Astrocyte of the cerebellum (primary cell): Measurements from ENCODE around the gene HTR1D.

ENCODE experiments used
- DNase-seq: peaks from one replicate; pipeline ENCODE4 v3.0.0-alpha.2; 2011; ENCODE audit warnings: low read depth
- H3K4me3 ChIP-seq: 2 replicates; pipeline ENCODE4 v1.5.1; 2011; ENCODE audit warnings: mild to moderate bottlenecking, low read depth, low read length, moderate library complexity
- CTCF ChIP-seq: IDR thresholded peaks from 2 replicates; pipeline ENCODE4 v1.5.1; 2012; ENCODE audit warnings: low read length, low read depth, moderate library complexity, mild to moderate bottlenecking; ENCODE audit errors: missing control alignments
- in situ Hi-C: cut with HindIII; loops from 2 replicates; pipeline ENCODE4 v1.10.0; 2017; ENCODE audit warnings: low sequenced_read_pairs

Gene HTR1D

GRCh38 chr1:23168445-23169194 is 48.7 kb downstream of the HTR1D start, which contains the start of gene LUZP1:
TSS of gene LUZP1 (minus strand) at chr1:23168856.
- peak within 1 kb of the TSS; percentile 58 for H3K4me3 ChIP-seq
- no peak for TF ChIP-seq CTCF
- in situ Hi-C loops: no loop called here
- DNase-seq: peak; percentile 72

- DNase-seq: no peak
- TF ChIP-seq CTCF: no peak
- in situ Hi-C loops: no loop called here
- H3K4me3 ChIP-seq: peak overlapping the region; percentile 58
Measured at GRCh38 chr1:23168079-23168444, 49.2 kb downstream of the HTR1D start.

DNA sequence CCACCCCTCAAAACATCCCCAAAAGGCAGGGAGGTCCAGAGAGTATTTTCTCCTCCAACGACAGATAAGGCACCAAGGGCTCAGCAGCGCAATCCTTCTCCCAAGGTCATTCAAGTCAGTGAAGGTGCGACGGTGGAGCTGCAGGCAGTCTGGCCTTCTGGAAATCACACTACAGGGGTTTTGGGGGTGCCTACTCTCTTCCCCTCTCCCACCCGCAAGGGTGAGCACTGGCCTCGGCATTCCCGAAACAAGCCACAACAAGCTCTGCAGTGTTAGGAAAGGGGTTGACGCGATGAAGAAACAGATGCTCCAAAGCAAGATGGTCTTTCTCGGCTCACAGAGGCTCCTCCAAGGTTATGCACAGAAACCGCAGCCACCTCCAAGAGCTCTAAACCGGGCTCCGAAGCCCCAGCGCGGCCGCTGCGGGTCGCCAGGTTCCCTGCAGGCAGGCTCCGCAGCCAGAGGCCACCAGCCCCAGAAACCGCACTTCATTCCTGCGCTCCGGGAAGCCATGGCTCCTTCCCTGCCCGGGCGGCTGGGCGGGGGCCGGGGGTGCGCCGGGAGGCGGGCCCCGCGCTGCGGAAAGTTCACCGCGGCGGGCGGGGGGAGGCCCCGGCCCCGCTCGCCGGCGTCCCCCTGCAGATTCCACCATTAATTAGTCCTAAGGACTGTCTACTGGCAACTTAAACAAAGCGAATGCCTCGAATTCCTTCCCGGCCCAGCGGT is 49.8 kb downstream of the HTR1D start:
- peak; percentile 73 for DNase-seq
- in situ Hi-C loops: no loop called here
- no peak for TF ChIP-seq CTCF
- H3K4me3 ChIP-seq: peak overlapping the region; percentile 58

GRCh38 chr1:23166854-23167253 is 50.4 kb downstream of the HTR1D start:
- no peak for DNase-seq
- in situ Hi-C loops: no loop called here
- no peak for TF ChIP-seq CTCF
- peak overlapping the region; percentile 58 for H3K4me3 ChIP-seq

DNA sequence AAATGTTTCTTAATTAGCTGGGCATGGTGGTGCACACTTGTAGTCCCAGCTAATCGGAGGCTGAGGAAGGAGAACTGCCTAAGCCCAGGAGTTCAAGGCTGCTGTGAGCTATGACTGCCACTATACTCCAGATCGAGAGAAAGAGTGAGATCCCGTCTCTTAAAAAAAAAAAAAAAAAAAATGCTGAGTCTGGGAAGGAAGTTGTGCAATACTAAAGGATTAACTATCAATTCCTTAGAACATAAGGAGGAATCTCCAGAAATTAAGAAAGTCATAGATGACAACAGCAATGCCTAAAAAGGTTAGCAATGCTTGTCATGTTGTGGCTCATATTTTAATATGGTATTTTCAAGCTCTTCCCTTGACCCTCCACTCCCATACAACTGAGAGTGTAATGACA is 53.9 kb downstream of the HTR1D start:
- TF ChIP-seq CTCF: no peak
- in situ Hi-C loops: no loop called here

GRCh38 chr1:23159963-23160877 is 57.1 kb downstream of the HTR1D start:
- TF ChIP-seq CTCF: no peak
- in situ Hi-C loops: no loop called here

More for the DNA sequence above, 53.9 kb downstream of the HTR1D start:
- DNase-seq: no peak
- no peak overlapping the region for H3K4me3 ChIP-seq

More at GRCh38 chr1:23159963-23160877, 57.1 kb downstream of the HTR1D start:
- no peak for DNase-seq
- H3K4me3 ChIP-seq: no peak overlapping the region
